Panc1 (cell line): ENCODE results near the gene PYGO2.
A peak's percentile ranks its signal among the peaks of the same experiment; 100 is the strongest.
"Not testable (repeated sequence)": the region's sequence is repeated elsewhere in the genome, so short reads cannot be mapped to it uniquely, and the experiment has no call there.

ENCODE experiments used
- POLR2AphosphoS5 ChIP-seq: IDR thresholded peaks from 2 replicates; pipeline ENCODE4 v1.6.1; 2012; ENCODE audit warnings: mild to moderate bottlenecking, low read depth, low read length, moderate library complexity
- SIN3A ChIP-seq: IDR thresholded peaks from 2 replicates; pipeline ENCODE4 v1.6.1; 2012; ENCODE audit warnings: low read depth, mild to moderate bottlenecking, low read length, moderate library complexity, borderline replicate concordance; ENCODE audit not compliant: insufficient read depth
- TF ChIP-seq, protein P1 (sequence below): fragments of 450-650 bp; IDR thresholded peaks from 2 replicates; pipeline ENCODE4 v1.5.1; 2017; ENCODE audit warnings: mild to moderate bottlenecking

- TF ChIP-seq, protein P1, sequence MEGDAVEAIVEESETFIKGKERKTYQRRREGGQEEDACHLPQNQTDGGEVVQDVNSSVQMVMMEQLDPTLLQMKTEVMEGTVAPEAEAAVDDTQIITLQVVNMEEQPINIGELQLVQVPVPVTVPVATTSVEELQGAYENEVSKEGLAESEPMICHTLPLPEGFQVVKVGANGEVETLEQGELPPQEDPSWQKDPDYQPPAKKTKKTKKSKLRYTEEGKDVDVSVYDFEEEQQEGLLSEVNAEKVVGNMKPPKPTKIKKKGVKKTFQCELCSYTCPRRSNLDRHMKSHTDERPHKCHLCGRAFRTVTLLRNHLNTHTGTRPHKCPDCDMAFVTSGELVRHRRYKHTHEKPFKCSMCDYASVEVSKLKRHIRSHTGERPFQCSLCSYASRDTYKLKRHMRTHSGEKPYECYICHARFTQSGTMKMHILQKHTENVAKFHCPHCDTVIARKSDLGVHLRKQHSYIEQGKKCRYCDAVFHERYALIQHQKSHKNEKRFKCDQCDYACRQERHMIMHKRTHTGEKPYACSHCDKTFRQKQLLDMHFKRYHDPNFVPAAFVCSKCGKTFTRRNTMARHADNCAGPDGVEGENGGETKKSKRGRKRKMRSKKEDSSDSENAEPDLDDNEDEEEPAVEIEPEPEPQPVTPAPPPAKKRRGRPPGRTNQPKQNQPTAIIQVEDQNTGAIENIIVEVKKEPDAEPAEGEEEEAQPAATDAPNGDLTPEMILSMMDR: peak; percentile 81
- not testable (repeated sequence) for TF ChIP-seq POLR2AphosphoS5, SIN3A
Measured at GRCh38 chr1:154995301-154995983, 33.9 kb upstream of the PYGO2 start.
